Choroid plexus epithelial cell (primary cell): Measurements from ENCODE around the gene ZNG1E.
"Not testable (repeated sequence)": the region's sequence is repeated elsewhere in the genome, so short reads cannot be mapped to it uniquely, and the experiment has no call there.

Experiments used
- DNase-seq: peaks from one replicate; pipeline ENCODE4 v3.0.0-alpha.2; 2010; ENCODE audit warnings: low read depth
- H3K4me3 ChIP-seq: 2 replicates; pipeline ENCODE4 v1.5.1; 2011; ENCODE audit warnings: low read depth, mild to moderate bottlenecking, control low read depth, low read length, moderate library complexity

The ZNG1E gene

GRCh38 chr9:65675589-65676021 lies at the start of gene ZNG1E:
ZNG1E (plus strand) TSS chr9:65675928; CDS start chr9:65675977, 49 bp downstream.
- peak within 1 kb of the TSS; percentile 63 for H3K4me3 ChIP-seq
- DNase-seq = peak; percentile 17

- H3K4me3 ChIP-seq, DNase-seq: not testable (repeated sequence)
Observed at GRCh38 chr9:65673579-65673978, 2.1 kb upstream of the ZNG1E start.

GRCh38 chr9:65675018-65675417 lies 710 bp upstream of the ZNG1E start:
- not testable (repeated sequence) for DNase-seq, H3K4me3 ChIP-seq

- DNase-seq = not testable (repeated sequence)
- peak overlapping the region; percentile 44 for H3K4me3 ChIP-seq
Observed at GRCh38 chr9:65676389-65676788, 661 bp downstream of the ZNG1E start.

- H3K4me3 ChIP-seq, DNase-seq: not testable (repeated sequence)
Observed at GRCh38 chr9:65678533-65678932, 2.8 kb downstream of the ZNG1E start.

GRCh38 chr9:65703550-65703949 lies 27.8 kb downstream of the ZNG1E start:
- peak; percentile 41 for DNase-seq
- not testable (repeated sequence) for H3K4me3 ChIP-seq

GRCh38 chr9:65714445-65714844 lies 38.7 kb downstream of the ZNG1E start:
- not testable (repeated sequence) for H3K4me3 ChIP-seq, DNase-seq

- not testable (repeated sequence) for DNase-seq, H3K4me3 ChIP-seq
Observed at GRCh38 chr9:65737096-65737564, 61.4 kb downstream of the ZNG1E start, which contains the start of gene FOXD4L4. FOXD4L4 (plus strand) TSS chr9:65737146; CDS start chr9:65737146, 0 bp downstream.

GRCh38 chr9:65738133-65738532 lies 62.4 kb downstream of the ZNG1E start:
- H3K4me3 ChIP-seq = not testable (repeated sequence)

More at GRCh38 chr9:65738133-65738532, 62.4 kb downstream of the ZNG1E start:
- DNase-seq = not testable (repeated sequence)
